ENCODE data around the gene TMEM175.

Gene TMEM175

DNA sequence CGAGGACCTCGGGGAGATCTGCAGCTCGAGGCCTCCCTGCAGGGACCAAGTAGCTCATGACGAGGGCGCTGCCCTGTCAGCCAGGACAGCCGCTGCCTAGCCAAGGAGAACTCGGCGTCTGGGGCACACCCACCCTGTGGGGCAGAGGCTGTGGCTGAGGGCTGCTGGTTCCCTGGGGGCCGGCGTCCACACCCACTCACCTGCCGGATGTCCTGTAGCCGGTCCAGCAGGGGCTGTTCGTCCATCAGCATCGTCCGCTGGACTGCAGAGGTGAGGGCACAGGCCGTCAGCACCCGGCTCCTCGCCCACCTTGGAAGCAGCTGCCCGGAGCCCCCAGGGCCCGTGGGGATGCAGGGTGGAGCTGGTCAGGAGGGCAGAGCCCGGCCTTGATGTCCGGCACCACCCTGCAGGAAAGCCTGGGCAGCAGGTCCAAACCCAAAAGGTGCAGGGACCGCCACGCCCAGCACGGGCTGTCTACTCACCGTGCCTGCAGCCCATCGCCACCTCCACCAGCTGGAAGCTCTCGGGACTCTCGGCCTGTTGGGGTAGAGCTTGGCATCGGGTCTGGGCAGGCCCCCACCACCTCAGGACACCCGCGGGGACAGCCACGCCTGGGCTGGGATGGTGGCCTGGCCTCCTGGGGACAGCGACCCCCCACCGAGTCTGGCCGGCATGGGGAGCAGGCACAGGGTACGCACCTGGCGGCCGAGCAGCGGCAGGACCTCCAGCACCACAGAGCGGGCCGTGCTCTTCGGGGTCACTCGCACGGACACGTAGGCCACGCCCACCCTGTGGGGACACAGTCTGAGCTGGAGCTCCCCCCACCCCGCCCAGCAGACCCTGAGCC, 34.2 kb downstream of the TMEM175 start:
- Histone ChIP-seq H3K27ac (replicated peaks) (no peak overlapping the region), H3K4me3 (replicated peaks; ENCODE audit: insufficient read depth, low read length) (no peak overlapping the region), H3K27me3 (ENCODE audit: insufficient read depth, poor library complexity, severe bottlenecking) (no peaks in the 10 kb centered on the region)
- TF ChIP-seq POLR2AphosphoS5 (IDR thresholded peaks at IDR 0.05; ENCODE audit: low read depth) (no peak), GABPA (IDR thresholded peaks at IDR 0.05; ENCODE audit: low read depth) (no peak)
- TF ChIP-seq, protein P1, sequence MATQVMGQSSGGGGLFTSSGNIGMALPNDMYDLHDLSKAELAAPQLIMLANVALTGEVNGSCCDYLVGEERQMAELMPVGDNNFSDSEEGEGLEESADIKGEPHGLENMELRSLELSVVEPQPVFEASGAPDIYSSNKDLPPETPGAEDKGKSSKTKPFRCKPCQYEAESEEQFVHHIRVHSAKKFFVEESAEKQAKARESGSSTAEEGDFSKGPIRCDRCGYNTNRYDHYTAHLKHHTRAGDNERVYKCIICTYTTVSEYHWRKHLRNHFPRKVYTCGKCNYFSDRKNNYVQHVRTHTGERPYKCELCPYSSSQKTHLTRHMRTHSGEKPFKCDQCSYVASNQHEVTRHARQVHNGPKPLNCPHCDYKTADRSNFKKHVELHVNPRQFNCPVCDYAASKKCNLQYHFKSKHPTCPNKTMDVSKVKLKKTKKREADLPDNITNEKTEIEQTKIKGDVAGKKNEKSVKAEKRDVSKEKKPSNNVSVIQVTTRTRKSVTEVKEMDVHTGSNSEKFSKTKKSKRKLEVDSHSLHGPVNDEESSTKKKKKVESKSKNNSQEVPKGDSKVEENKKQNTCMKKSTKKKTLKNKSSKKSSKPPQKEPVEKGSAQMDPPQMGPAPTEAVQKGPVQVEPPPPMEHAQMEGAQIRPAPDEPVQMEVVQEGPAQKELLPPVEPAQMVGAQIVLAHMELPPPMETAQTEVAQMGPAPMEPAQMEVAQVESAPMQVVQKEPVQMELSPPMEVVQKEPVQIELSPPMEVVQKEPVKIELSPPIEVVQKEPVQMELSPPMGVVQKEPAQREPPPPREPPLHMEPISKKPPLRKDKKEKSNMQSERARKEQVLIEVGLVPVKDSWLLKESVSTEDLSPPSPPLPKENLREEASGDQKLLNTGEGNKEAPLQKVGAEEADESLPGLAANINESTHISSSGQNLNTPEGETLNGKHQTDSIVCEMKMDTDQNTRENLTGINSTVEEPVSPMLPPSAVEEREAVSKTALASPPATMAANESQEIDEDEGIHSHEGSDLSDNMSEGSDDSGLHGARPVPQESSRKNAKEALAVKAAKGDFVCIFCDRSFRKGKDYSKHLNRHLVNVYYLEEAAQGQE (IDR thresholded peaks at IDR 0.05; ENCODE audit: insufficient replicate concordance, low read depth) = no peak
- TF ChIP-seq, protein P2, sequence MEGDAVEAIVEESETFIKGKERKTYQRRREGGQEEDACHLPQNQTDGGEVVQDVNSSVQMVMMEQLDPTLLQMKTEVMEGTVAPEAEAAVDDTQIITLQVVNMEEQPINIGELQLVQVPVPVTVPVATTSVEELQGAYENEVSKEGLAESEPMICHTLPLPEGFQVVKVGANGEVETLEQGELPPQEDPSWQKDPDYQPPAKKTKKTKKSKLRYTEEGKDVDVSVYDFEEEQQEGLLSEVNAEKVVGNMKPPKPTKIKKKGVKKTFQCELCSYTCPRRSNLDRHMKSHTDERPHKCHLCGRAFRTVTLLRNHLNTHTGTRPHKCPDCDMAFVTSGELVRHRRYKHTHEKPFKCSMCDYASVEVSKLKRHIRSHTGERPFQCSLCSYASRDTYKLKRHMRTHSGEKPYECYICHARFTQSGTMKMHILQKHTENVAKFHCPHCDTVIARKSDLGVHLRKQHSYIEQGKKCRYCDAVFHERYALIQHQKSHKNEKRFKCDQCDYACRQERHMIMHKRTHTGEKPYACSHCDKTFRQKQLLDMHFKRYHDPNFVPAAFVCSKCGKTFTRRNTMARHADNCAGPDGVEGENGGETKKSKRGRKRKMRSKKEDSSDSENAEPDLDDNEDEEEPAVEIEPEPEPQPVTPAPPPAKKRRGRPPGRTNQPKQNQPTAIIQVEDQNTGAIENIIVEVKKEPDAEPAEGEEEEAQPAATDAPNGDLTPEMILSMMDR (IDR thresholded peaks at IDR 0.05; ENCODE audit: insufficient read depth, low read length) = no peak
- DNase-seq (ENCODE audit: low read depth in 1 of 2, low spot score in 1 of 2) = no peak

- DNase-seq (ENCODE audit: low read depth in 1 of 2, low spot score in 1 of 2) = peak; percentile 29 to 49
- TF ChIP-seq, protein P2 (IDR thresholded peaks at IDR 0.05; ENCODE audit: insufficient read depth, low read length) = no peak
- TF ChIP-seq, protein P1 (IDR thresholded peaks at IDR 0.05; ENCODE audit: insufficient replicate concordance, low read depth) = no peak
- TF ChIP-seq SPI1 (IDR thresholded peaks at IDR 0.05; ENCODE audit: borderline replicate concordance, low read depth) (no peak), POLR2AphosphoS5 (IDR thresholded peaks at IDR 0.05; ENCODE audit: low read depth) (no peak), GABPA (IDR thresholded peaks at IDR 0.05; ENCODE audit: low read depth) (no peak)
- no peaks in the 10 kb centered on the region for H3K27me3 ChIP-seq (ENCODE audit: insufficient read depth, poor library complexity, severe bottlenecking)
- no peak overlapping the region for H3K27ac ChIP-seq (replicated peaks)
- H3K4me3 ChIP-seq (replicated peaks; ENCODE audit: insufficient read depth, low read length) = no peak overlapping the region; the same call in 1 of the 2 replicates
Observed at GRCh38 chr4:967113-968104, 35.1 kb downstream of the TMEM175 start.

DNA sequence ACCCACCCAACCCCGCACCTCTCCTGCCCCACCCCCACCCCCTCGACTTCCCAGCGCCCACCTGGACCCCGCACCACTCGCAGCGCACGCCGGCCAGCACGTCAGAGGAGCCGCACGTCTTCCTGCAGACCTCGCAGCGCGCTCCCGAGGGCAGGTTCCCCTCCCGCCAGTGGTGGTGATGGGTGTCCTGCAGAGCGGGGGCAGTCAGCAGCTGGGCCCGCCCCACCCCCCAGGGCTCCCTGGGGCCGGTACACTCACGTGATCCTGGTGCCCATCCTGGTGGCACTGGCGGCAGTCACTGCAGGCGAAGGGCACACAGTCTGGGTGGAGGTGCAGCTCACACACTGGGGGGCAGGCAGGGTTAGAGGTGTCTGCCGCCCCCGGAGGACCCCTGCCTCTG, 36.0 kb downstream of the TMEM175 start:
- no peak overlapping the region for H3K27ac ChIP-seq (replicated peaks)
- TF ChIP-seq, protein P2 (IDR thresholded peaks at IDR 0.05; ENCODE audit: insufficient read depth, low read length) = no peak
- TF ChIP-seq POLR2AphosphoS5 (IDR thresholded peaks at IDR 0.05; ENCODE audit: low read depth) = no peak
- no peak for TF ChIP-seq SPI1 (IDR thresholded peaks at IDR 0.05; ENCODE audit: borderline replicate concordance, low read depth)
- TF ChIP-seq, protein P1 (IDR thresholded peaks at IDR 0.05; ENCODE audit: insufficient replicate concordance, low read depth) = no peak
- no peak for TF ChIP-seq GABPA (IDR thresholded peaks at IDR 0.05; ENCODE audit: low read depth)
- no peaks in the 10 kb centered on the region for H3K27me3 ChIP-seq (ENCODE audit: insufficient read depth, poor library complexity, severe bottlenecking)
- no peak for DNase-seq (ENCODE audit: low read depth in 1 of 2, low spot score in 1 of 2)
- no peak overlapping the region for H3K4me3 ChIP-seq (replicated peaks; ENCODE audit: insufficient read depth, low read length)

All from HL-60 (cell line).